Peyer's patch (tissue), 4 donors: Measurements from ENCODE around the gene SLC38A11.
"Not testable (repeated sequence)": the region's sequence is repeated elsewhere in the genome, so short reads cannot be mapped to it uniquely, and the experiment has no call there.

Source experiments
- CTCF ChIP-seq, 6 experiments: fragments of 450-650 bp in 4 of 6; fragments of 200-600 bp in 2 of 6; sonication (generic) in 1 of 6; IDR thresholded peaks; one replicate each; pipeline ENCODE4 v1.5.1; 2017 to 2019; ENCODE audit warnings: antibody characterized with exemption in 6 of 6, mild to moderate bottlenecking in 3 of 6, moderate library complexity in 1 of 6
- POLR2A ChIP-seq, 2 donors: fragments of 450-650 bp; IDR thresholded peaks; one replicate each; pipeline ENCODE4 v1.5.1; 2017; ENCODE audit warnings: antibody characterized with exemption in 2 of 2, mild to moderate bottlenecking in 2 of 2, moderate library complexity in 2 of 2

GRCh38 chr2:164986027-164986426 lies 30.7 kb upstream of the SLC38A11 start:
- TF ChIP-seq CTCF, POLR2A (IDR thresholded peaks at IDR 0.05): not testable (repeated sequence)
